Measurements from ENCODE around the gene CD27. TPM values are rescaled to one million over a fixed set of nuclear protein-coding genes. Genes with fewer than 3 reads are reported as not detected.

The CD27 gene
- total RNA-seq, 2 experiments from 2014 or later, result 18.0 to 48.3 TPM

DNA sequence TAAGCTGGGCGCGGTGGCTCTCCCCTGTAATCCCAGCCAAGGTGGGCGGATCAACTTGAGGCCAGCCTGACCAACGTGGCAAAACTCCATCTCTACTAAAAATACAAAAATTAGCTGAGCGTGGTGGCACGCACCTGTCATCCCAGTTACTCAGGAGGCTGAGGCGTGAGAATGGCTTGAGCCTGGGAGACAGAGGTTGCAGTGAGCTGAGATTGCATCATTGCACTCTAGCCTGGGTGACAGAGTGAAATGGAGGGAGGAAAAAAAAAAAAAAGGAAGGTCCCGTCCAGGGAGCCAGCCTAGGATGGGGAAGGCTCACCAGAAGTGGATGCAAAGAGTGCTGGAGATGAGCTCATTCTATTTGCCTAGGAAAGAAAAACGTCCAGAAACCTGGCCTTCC, 1.9 kb upstream of the CD27 start:
- CTCF ChIA-PET (ENCODE audit: unreplicated experiment), result interaction anchor here (0.6 to 2.1 kb wide), 7 partner anchors 9 to 28 kb away, joined by 3 to 8 read pairs (median 4); partner anchors contain the start of gene TAPBPL
- Histone ChIP-seq H3K36me3 (ENCODE audit: insufficient read depth, low read length) (no peaks in the 10 kb centered on the region), H3K79me2 (ENCODE audit: insufficient read depth, low read depth, low read length) (peaks cover 14% of the 10 kb centered on the region; the same call in 1 of the 2 replicates), H3K4me1 (ENCODE audit: insufficient read depth, low read length, poor library complexity, severe bottlenecking) (peaks cover 68% of the 10 kb centered on the region), H3K4me3 (ENCODE audit: low read depth, low read length, poor library complexity, severe bottlenecking) (peak overlapping the region; percentile 41), H3K27ac (ENCODE audit: low read depth, low read length, poor library complexity, severe bottlenecking) (peak overlapping the region; percentile 96), H4K20me1 (ENCODE audit: insufficient read depth, low read length) (no peaks in the 10 kb centered on the region), H2AFZ (ENCODE audit: low read length) (peak overlapping the region; percentile 16; the same call in 1 of the 2 replicates), H3K9me3 (ENCODE audit: low read length) (no peaks in the 10 kb centered on the region), H3K9me2 (ENCODE audit: insufficient read depth, low read length) (no peaks in the 10 kb centered on the region), H3K4me2 (ENCODE audit: low read length) (peak overlapping the region; percentile 83)
- no TSS peak for BruUV-seq (replicated peaks)
- intact Hi-C loops (cut with micrococcal nuclease; ENCODE audit: unreplicated experiment), result loop anchor here (1.0 kb wide), 1 partner anchor 12 kb away; no protein-coding TSS in a partner anchor
- no peak for DNase-seq (ENCODE audit: low spot score)
- TF ChIP-seq EZH2phosphoT487 (IDR thresholded peaks at IDR 0.05; ENCODE audit: borderline replicate concordance, low read depth, low read length), result no peak
- TF ChIP-seq, protein P1, sequence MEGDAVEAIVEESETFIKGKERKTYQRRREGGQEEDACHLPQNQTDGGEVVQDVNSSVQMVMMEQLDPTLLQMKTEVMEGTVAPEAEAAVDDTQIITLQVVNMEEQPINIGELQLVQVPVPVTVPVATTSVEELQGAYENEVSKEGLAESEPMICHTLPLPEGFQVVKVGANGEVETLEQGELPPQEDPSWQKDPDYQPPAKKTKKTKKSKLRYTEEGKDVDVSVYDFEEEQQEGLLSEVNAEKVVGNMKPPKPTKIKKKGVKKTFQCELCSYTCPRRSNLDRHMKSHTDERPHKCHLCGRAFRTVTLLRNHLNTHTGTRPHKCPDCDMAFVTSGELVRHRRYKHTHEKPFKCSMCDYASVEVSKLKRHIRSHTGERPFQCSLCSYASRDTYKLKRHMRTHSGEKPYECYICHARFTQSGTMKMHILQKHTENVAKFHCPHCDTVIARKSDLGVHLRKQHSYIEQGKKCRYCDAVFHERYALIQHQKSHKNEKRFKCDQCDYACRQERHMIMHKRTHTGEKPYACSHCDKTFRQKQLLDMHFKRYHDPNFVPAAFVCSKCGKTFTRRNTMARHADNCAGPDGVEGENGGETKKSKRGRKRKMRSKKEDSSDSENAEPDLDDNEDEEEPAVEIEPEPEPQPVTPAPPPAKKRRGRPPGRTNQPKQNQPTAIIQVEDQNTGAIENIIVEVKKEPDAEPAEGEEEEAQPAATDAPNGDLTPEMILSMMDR (conservative IDR thresholded peaks at IDR 0.05; ENCODE audit: low read length), result no peak
- POLR2A ChIA-PET, result interaction anchor here (0.5 to 7.2 kb wide), 12 partner anchors 9 to 310 kb away, joined by 3 to 112 read pairs (median 6); partner anchors contain the start of genes MRPL51, TAPBPL and VAMP1

DNA sequence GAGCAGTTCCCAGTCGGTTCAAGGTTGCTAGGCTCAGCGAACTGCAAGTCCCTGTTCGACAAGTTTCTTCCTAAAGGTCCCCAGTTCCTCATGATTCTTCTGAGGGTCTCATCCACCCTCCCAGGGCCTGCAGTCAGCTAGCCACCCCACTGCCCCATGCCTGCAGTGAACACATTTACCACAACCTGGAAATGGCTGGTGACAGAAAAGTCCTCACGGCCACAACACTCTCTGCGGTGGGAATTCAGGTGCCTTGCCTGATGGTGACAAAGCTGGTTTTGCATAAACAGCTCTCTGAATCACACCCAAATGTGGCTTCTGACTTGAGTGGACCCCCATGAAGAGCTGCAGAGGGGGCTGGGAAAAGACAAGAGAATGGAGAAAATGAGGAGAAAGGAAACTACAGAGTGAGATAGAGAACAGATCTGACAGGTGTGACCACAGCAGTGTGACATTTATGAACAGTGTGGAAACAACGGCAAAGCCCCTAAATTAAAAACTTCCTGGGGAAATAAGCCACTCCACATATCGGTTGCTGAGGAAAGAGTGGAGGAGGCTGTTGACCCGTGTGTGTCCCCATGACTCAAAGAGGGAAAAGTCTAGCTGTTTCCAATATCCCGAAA, 1.3 kb upstream of the CD27 start:
- intact Hi-C loops (cut with micrococcal nuclease; ENCODE audit: unreplicated experiment), result loop anchor here (1.0 kb wide), 1 partner anchor 12 kb away; no protein-coding TSS in a partner anchor
- no TSS peak for BruUV-seq (replicated peaks)
- peaks cover 73% of the 10 kb centered on the region for H3K4me1 ChIP-seq (ENCODE audit: insufficient read depth, low read length, poor library complexity, severe bottlenecking)
- H2AFZ ChIP-seq (ENCODE audit: low read length), result peak overlapping the region; percentile 16; the same call in 1 of the 2 replicates
- ChIA-PET POLR2A (interaction anchor here (0.5 to 7.2 kb wide), 14 partner anchors 9 to 399 kb away, joined by 3 to 112 read pairs (median 7); partner anchors contain the start of genes MRPL51, TAPBPL and VAMP1), CTCF (ENCODE audit: unreplicated experiment) (interaction anchor here (0.6 to 2.1 kb wide), 7 partner anchors 9 to 28 kb away, joined by 3 to 8 read pairs (median 4); no protein-coding TSS in a partner anchor)
- no peaks in the 10 kb centered on the region for H3K9me3 ChIP-seq (ENCODE audit: low read length)
- no peaks in the 10 kb centered on the region for H3K36me3 ChIP-seq (ENCODE audit: insufficient read depth, low read length)
- no peaks in the 10 kb centered on the region for H3K9me2 ChIP-seq (ENCODE audit: insufficient read depth, low read length)
- TF ChIP-seq, protein P1 (conservative IDR thresholded peaks at IDR 0.05; ENCODE audit: low read length), result no peak
- no peak for TF ChIP-seq EZH2phosphoT487 (IDR thresholded peaks at IDR 0.05; ENCODE audit: borderline replicate concordance, low read depth, low read length)
- peak overlapping the region; percentile 96 for H3K27ac ChIP-seq (ENCODE audit: low read depth, low read length, poor library complexity, severe bottlenecking)
- H3K4me3 ChIP-seq (ENCODE audit: low read depth, low read length, poor library complexity, severe bottlenecking), result peak overlapping the region; percentile 41
- peak overlapping the region; percentile 83 for H3K4me2 ChIP-seq (ENCODE audit: low read length)
- peaks cover 14% of the 10 kb centered on the region; the same call in 1 of the 2 replicates for H3K79me2 ChIP-seq (ENCODE audit: insufficient read depth, low read depth, low read length)
- peak; percentile 85 for DNase-seq (ENCODE audit: low spot score)
- no peaks in the 10 kb centered on the region for H4K20me1 ChIP-seq (ENCODE audit: insufficient read depth, low read length)

Data from OCI-LY7 (cell line).